Measurements from ENCODE around the gene TACR1.
"Not testable (repeated sequence)": the region's sequence is repeated elsewhere in the genome, so short reads cannot be mapped to it uniquely, and the experiment has no call there.

TACR1 gene

DNA sequence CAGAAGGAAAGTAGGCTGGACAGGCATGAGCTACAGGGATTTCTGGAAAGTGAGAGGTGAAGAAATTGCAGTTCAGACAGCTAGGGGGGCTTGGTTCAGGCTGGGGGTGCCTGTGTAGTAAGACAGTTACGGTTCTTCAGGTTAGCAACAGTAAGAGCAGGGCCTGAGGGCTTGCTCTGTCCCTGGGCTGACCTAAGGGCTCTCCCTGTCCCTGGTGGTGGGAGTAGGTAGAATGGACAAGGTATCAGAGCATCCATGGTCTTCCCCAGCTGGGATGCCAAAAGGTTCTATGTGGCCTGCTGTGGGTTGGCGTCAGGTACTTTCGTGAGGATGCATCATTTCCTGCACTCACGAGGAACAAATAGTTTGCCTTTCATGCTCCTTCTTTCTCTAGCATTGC lies 34.6 kb upstream of the TACR1 start:
- no peak overlapping the region for H3K27ac ChIP-seq
- no peak for TF ChIP-seq CTCF (IDR thresholded peaks at IDR 0.05)
- TF ChIP-seq ZFX (IDR thresholded peaks at IDR 0.05; ENCODE audit: borderline replicate concordance): no peak

- no peak overlapping the region for H3K27ac ChIP-seq
- TF ChIP-seq CTCF (IDR thresholded peaks at IDR 0.05): no peak
Observed at GRCh38 chr2:75226617-75227016, 27.3 kb upstream of the TACR1 start.

- TF ChIP-seq CTCF (IDR thresholded peaks at IDR 0.05) (no peak), ZFX (IDR thresholded peaks at IDR 0.05; ENCODE audit: borderline replicate concordance) (no peak)
- H3K27ac ChIP-seq: no peak overlapping the region
Observed at GRCh38 chr2:75226099-75226498, 26.8 kb upstream of the TACR1 start.

GRCh38 chr2:75224636-75225094 lies 25.3 kb upstream of the TACR1 start:
- no peak for TF ChIP-seq CTCF (IDR thresholded peaks at IDR 0.05)
- no peak for TF ChIP-seq ZFX (IDR thresholded peaks at IDR 0.05; ENCODE audit: borderline replicate concordance)
- H3K27ac ChIP-seq: no peak overlapping the region

DNA sequence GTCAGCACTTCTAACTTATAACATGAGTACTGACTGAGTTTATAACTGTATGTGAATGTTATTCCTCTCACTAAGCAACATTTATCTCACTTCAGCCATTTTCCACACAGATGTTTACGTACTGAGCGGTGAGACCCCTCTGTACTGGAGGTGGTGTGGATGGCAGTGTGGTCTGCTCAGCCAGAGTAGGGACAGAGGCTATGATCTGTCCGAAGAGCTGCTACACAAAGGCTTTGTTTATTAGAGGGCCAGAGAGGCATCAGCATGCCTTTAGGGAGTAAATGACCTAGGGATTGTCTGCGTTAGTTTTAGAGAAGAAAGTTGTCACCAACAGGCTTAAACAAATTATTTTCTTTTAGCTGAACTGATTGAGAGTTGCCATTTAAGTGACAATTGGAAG lies 23.2 kb upstream of the TACR1 start:
- TF ChIP-seq ZFX (IDR thresholded peaks at IDR 0.05; ENCODE audit: borderline replicate concordance): no peak
- no peak for TF ChIP-seq CTCF (IDR thresholded peaks at IDR 0.05)
- no peak overlapping the region for H3K27ac ChIP-seq

GRCh38 chr2:75221862-75222261 lies 22.5 kb upstream of the TACR1 start:
- no peak overlapping the region for H3K27ac ChIP-seq
- TF ChIP-seq ZFX (IDR thresholded peaks at IDR 0.05; ENCODE audit: borderline replicate concordance) (no peak), CTCF (IDR thresholded peaks at IDR 0.05) (no peak)

GRCh38 chr2:75219213-75219612 lies 19.9 kb upstream of the TACR1 start:
- not testable (repeated sequence) for H3K27ac ChIP-seq

DNA sequence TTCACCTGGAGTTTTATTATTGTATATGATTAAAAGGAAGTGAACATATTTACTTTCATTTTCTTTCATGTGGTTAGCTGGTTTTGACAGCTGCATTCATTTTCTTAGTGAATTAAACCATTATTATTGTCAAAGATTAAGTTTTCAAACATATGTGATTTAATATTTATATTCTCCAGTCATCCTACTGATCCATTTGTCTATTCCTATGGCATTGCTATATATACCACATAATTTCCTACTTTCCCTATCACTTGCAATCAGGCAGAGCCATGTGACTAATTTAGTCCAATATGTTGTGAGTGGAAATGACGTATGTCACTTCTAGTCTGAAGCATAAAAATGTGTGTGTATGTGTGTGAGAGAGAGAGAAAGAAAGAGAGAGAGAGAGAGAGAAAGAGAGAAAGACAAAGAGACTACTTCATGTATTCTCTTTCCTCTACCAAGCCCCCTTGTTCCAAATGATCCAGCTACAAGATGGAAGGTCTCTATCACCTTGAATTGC lies 12.0 kb upstream of the TACR1 start:
- no peak for TF ChIP-seq ZFX (IDR thresholded peaks at IDR 0.05; ENCODE audit: borderline replicate concordance)
- no peak for TF ChIP-seq CTCF (IDR thresholded peaks at IDR 0.05)
- no peak overlapping the region for H3K27ac ChIP-seq
